ENCODE results near the gene HLTF. TPM values are rescaled to one million over a fixed set of nuclear protein-coding genes. Genes with fewer than 3 reads are reported as not detected.

HLTF gene
- total and polyA plus RNA-seq, 2 donors (not counting 1 experiment from before 2014, with no cell fraction given): 22.1 to 67.2 TPM

- no peak for TF ChIP-seq CTCF (conservative IDR thresholded peaks at IDR 0.05 in 1 of 2, IDR thresholded peaks at IDR 0.05 in 1 of 2; ENCODE audit: low read depth in 1 of 2, low read length in 2 of 2)
- no peak for TF ChIP-seq EZH2 (IDR thresholded peaks at IDR 0.05; ENCODE audit: low read length, missing control alignments)
- H3K4me2 ChIP-seq (ENCODE audit: extremely low read depth, insufficient read depth, low read length): no peak overlapping the region
- H4K20me1 ChIP-seq (ENCODE audit: control insufficient read depth, extremely low read depth, insufficient read depth, low read length): no peaks in the 10 kb centered on the region
- peaks cover 29% of the 10 kb centered on the region for H3K4me1 ChIP-seq (ENCODE audit: control insufficient read depth, extremely low read depth, insufficient read depth, low read length)
- peaks cover 5% of the 10 kb centered on the region for H3K36me3 ChIP-seq (ENCODE audit: control insufficient read depth, insufficient read depth, low read length)
- no peaks in the 10 kb centered on the region for H3K27me3 ChIP-seq (ENCODE audit: control insufficient read depth, insufficient read depth, low read length)
- H3K4me3 ChIP-seq (replicated peaks in 1 of 4; ENCODE audit: control extremely low read depth in 1 of 4, insufficient read depth in 1 of 4, low read depth in 3 of 4, low read length in 4 of 4): no peak overlapping the region
- H3K9ac ChIP-seq (ENCODE audit: insufficient read depth, low read length): no peak overlapping the region
- no peaks in the 10 kb centered on the region for H3K79me2 ChIP-seq (ENCODE audit: control insufficient read depth, insufficient read depth, low read length)
- H3K9me3 ChIP-seq (ENCODE audit: control insufficient read depth, insufficient read depth, low read depth, low read length): no peaks in the 10 kb centered on the region
- H3K27ac ChIP-seq (ENCODE audit: insufficient read depth, low read length): peak overlapping the region; percentile 56
- H2AFZ ChIP-seq (ENCODE audit: low read length): no peak overlapping the region
- DNase-seq (ENCODE audit: low read depth in 2 of 2): peak in 1 of 2 donors; percentile 40
Observed at GRCh38 chr3:149015393-149015792, 70.9 kb downstream of the HLTF start.

- H4K20me1 ChIP-seq (ENCODE audit: control insufficient read depth, extremely low read depth, insufficient read depth, low read length): no peaks in the 10 kb centered on the region
- peak in 1 of 2 donors; percentile 78 for DNase-seq (ENCODE audit: low read depth in 2 of 2)
Observed at GRCh38 chr3:149013726-149014125, 72.6 kb downstream of the HLTF start.

GRCh38 chr3:149011676-149012075 is 74.7 kb downstream of the HLTF start:
- no peaks in the 10 kb centered on the region for H4K20me1 ChIP-seq (ENCODE audit: control insufficient read depth, extremely low read depth, insufficient read depth, low read length)

More at GRCh38 chr3:149013726-149014125, 72.6 kb downstream of the HLTF start:
- Histone ChIP-seq H2AFZ (ENCODE audit: low read length) (no peak overlapping the region), H3K36me3 (ENCODE audit: control insufficient read depth, insufficient read depth, low read length) (peaks cover 11% of the 10 kb centered on the region), H3K4me3 (replicated peaks in 1 of 4; ENCODE audit: control extremely low read depth in 1 of 4, insufficient read depth in 1 of 4, low read depth in 3 of 4, low read length in 4 of 4) (no peak overlapping the region), H3K79me2 (ENCODE audit: control insufficient read depth, insufficient read depth, low read length) (no peaks in the 10 kb centered on the region), H3K4me2 (ENCODE audit: extremely low read depth, insufficient read depth, low read length) (no peak overlapping the region), H3K4me1 (ENCODE audit: control insufficient read depth, extremely low read depth, insufficient read depth, low read length) (peaks cover 30% of the 10 kb centered on the region), H3K9ac (ENCODE audit: insufficient read depth, low read length) (no peak overlapping the region), H3K27me3 (ENCODE audit: control insufficient read depth, insufficient read depth, low read length) (no peaks in the 10 kb centered on the region), H3K27ac (ENCODE audit: insufficient read depth, low read length) (no peak overlapping the region), H3K9me3 (ENCODE audit: control insufficient read depth, insufficient read depth, low read depth, low read length) (no peaks in the 10 kb centered on the region)
- no peak for TF ChIP-seq EZH2 (IDR thresholded peaks at IDR 0.05; ENCODE audit: low read length, missing control alignments)
- TF ChIP-seq CTCF (conservative IDR thresholded peaks at IDR 0.05 in 1 of 2, IDR thresholded peaks at IDR 0.05 in 1 of 2; ENCODE audit: low read depth in 1 of 2, low read length in 2 of 2): no peak

More at GRCh38 chr3:149011676-149012075, 74.7 kb downstream of the HLTF start:
- TF ChIP-seq CTCF (conservative IDR thresholded peaks at IDR 0.05 in 1 of 2, IDR thresholded peaks at IDR 0.05 in 1 of 2; ENCODE audit: low read depth in 1 of 2, low read length in 2 of 2) (no peak), EZH2 (IDR thresholded peaks at IDR 0.05; ENCODE audit: low read length, missing control alignments) (no peak)
- Histone ChIP-seq H3K4me1 (ENCODE audit: control insufficient read depth, extremely low read depth, insufficient read depth, low read length) (peaks cover 24% of the 10 kb centered on the region), H3K36me3 (ENCODE audit: control insufficient read depth, insufficient read depth, low read length) (peaks cover 21% of the 10 kb centered on the region), H3K27me3 (ENCODE audit: control insufficient read depth, insufficient read depth, low read length) (no peaks in the 10 kb centered on the region), H3K79me2 (ENCODE audit: control insufficient read depth, insufficient read depth, low read length) (no peaks in the 10 kb centered on the region), H3K4me2 (ENCODE audit: extremely low read depth, insufficient read depth, low read length) (no peak overlapping the region), H3K9me3 (ENCODE audit: control insufficient read depth, insufficient read depth, low read depth, low read length) (no peaks in the 10 kb centered on the region), H3K9ac (ENCODE audit: insufficient read depth, low read length) (no peak overlapping the region), H3K4me3 (replicated peaks in 1 of 4; ENCODE audit: control extremely low read depth in 1 of 4, insufficient read depth in 1 of 4, low read depth in 3 of 4, low read length in 4 of 4) (no peak overlapping the region), H3K27ac (ENCODE audit: insufficient read depth, low read length) (no peak overlapping the region), H2AFZ (ENCODE audit: low read length) (no peak overlapping the region)
- no peak for DNase-seq (ENCODE audit: low read depth in 2 of 2)
